HFFc6 (cell line): ENCODE data around the gene RBM8A. TPM values are rescaled to one million over a fixed set of nuclear protein-coding genes. Genes with fewer than 3 reads are reported as not detected.
A peak's percentile ranks its signal among the peaks of the same experiment; 100 is the strongest.

ENCODE experiments used
- DNase-seq: peaks from one replicate; pipeline ENCODE4 v3.0.0-alpha.2; 2018
- H3K27ac Mint-ChIP-seq: 2 replicates; pipeline ENCODE4 v1.8.0; 2020; ENCODE audit warnings: mild to moderate bottlenecking, mixed read lengths
- H3K27me3 Mint-ChIP-seq: 2 replicates; pipeline ENCODE4 v1.8.0; 2021; ENCODE audit warnings: mild to moderate bottlenecking, moderate library complexity, mixed read lengths; ENCODE audit not compliant: insufficient read depth
- H3K36me3 Mint-ChIP-seq: 2 replicates; pipeline ENCODE4 v1.8.0; 2021; ENCODE audit warnings: low read depth, mixed read lengths
- H3K4me1 Mint-ChIP-seq: 2 replicates; pipeline ENCODE4 v1.8.0; 2020; ENCODE audit warnings: low read depth, mixed read lengths
- H3K4me3 Mint-ChIP-seq: 2 replicates; pipeline ENCODE4 v1.8.0; 2020; ENCODE audit warnings: mild to moderate bottlenecking, moderate library complexity, mixed read lengths
- H3K9me3 Mint-ChIP-seq: 2 replicates; pipeline ENCODE4 v1.8.0; 2020; ENCODE audit warnings: mild to moderate bottlenecking, mixed read lengths
- total RNA-seq, 6 experiments: library from RNA; stranded (reverse); fragmentation: NEBNext Ultra II Directional; extraction: Animal tissue kit (Norgen Biotek cat#: 25700); gene quantifications; 2 replicates in 1 of 6; 3 replicates in 5 of 6; pipeline ENCODE4 v1.2.3, GENCODE V29; 2021
- TF ChIP-seq, protein P1 (sequence below): fragments of 200-600 bp; sonication (generic); IDR thresholded peaks from 2 replicates; pipeline ENCODE4 v1.5.0; 2021; ENCODE audit warnings: antibody characterized with exemption, mild to moderate bottlenecking

Gene RBM8A
- total RNA-seq, 6 experiments from 2014 or later, result 135 to 166 (median 157) TPM

GRCh38 chr1:145967288-145967687 is 40.0 kb upstream of the RBM8A start:
- TF ChIP-seq, protein P1, sequence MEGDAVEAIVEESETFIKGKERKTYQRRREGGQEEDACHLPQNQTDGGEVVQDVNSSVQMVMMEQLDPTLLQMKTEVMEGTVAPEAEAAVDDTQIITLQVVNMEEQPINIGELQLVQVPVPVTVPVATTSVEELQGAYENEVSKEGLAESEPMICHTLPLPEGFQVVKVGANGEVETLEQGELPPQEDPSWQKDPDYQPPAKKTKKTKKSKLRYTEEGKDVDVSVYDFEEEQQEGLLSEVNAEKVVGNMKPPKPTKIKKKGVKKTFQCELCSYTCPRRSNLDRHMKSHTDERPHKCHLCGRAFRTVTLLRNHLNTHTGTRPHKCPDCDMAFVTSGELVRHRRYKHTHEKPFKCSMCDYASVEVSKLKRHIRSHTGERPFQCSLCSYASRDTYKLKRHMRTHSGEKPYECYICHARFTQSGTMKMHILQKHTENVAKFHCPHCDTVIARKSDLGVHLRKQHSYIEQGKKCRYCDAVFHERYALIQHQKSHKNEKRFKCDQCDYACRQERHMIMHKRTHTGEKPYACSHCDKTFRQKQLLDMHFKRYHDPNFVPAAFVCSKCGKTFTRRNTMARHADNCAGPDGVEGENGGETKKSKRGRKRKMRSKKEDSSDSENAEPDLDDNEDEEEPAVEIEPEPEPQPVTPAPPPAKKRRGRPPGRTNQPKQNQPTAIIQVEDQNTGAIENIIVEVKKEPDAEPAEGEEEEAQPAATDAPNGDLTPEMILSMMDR, result no peak
- no peak for DNase-seq
- Mint-ChIP-seq H3K9me3 (peaks cover 9% of the 10 kb centered on the region; the same call in 1 of the 2 replicates), H3K27me3 (peaks cover 4% of the 10 kb centered on the region), H3K4me3 (no peak overlapping the region), H3K36me3 (peaks cover 8% of the 10 kb centered on the region; the same call in 1 of the 2 replicates), H3K4me1 (peaks cover 45% of the 10 kb centered on the region), H3K27ac (no peak overlapping the region)

DNA sequence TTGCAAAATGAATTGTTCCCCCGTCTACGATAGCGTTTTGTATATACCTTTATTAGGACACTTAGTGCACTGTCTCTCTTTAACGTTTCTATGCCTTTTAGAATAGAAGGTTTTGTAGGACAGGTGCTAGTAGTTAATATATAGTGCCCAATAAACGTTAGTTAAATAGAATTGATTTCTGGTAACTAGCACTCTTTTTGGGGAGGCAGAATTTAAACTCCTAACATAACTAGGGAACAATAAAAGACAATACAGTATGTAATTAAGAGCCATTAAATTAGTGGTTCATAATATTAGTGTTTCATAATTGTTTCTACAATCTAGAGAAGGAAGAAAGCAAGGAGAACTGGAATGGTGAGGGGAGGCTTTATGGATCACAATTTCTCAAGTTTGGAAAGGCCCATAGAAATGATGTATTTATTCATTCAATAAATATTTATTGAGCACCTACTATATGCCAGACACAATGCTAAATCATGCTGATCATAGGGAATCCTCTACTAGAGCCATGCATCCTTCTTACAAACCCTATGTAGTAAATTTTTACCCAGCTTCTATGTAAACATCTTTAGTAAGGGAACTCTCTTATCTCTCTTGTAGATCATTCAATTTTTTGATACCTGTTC is 37.9 kb upstream of the RBM8A start:
- H3K9me3 Mint-ChIP-seq, result peaks cover 9% of the 10 kb centered on the region; the same call in 1 of the 2 replicates
- H3K36me3 Mint-ChIP-seq, result peaks cover 8% of the 10 kb centered on the region; the same call in 1 of the 2 replicates
- H3K27me3 Mint-ChIP-seq, result peaks cover 4% of the 10 kb centered on the region
- DNase-seq, result no peak
- H3K27ac Mint-ChIP-seq, result peak overlapping the region; percentile 83; the same call in 1 of the 2 replicates
- H3K4me1 Mint-ChIP-seq, result peaks cover 55% of the 10 kb centered on the region
- H3K4me3 Mint-ChIP-seq, result peak overlapping the region; percentile 92
- TF ChIP-seq, protein P1, result no peak

GRCh38 chr1:145964328-145965118 is 37.2 kb upstream of the RBM8A start, which contains the start of the genes ANKRD34A and POLR3GL:
Gene ANKRD34A (minus strand): TSS chr1:145964575. CDS start chr1:145961759, 2,816 bp downstream.
Gene POLR3GL (plus strand): TSS chr1:145964690. CDS start chr1:145974866, 10,176 bp downstream.
- peaks cover 62% of the 10 kb centered on the region for H3K4me1 Mint-ChIP-seq

GRCh38 chr1:145963265-145964019 is 36.2 kb upstream of the RBM8A start:
- peaks cover 67% of the 10 kb centered on the region for H3K4me1 Mint-ChIP-seq
- H3K36me3 Mint-ChIP-seq, result peaks cover 8% of the 10 kb centered on the region; the same call in 1 of the 2 replicates
- TF ChIP-seq, protein P1, result no peak
- peak; percentile 81 for DNase-seq
- peak overlapping the region; percentile 83 for H3K27ac Mint-ChIP-seq
- peak overlapping the region; percentile 92 for H3K4me3 Mint-ChIP-seq
- peaks cover 4% of the 10 kb centered on the region for H3K27me3 Mint-ChIP-seq
- peaks cover 9% of the 10 kb centered on the region; the same call in 1 of the 2 replicates for H3K9me3 Mint-ChIP-seq

More at GRCh38 chr1:145964328-145965118, 37.2 kb upstream of the RBM8A start, which contains the start of the genes ANKRD34A and POLR3GL:
- Mint-ChIP-seq H3K27ac (peak within 1 kb of the TSS; percentile 83), H3K27me3 (peaks cover 4% of the 10 kb centered on the region), H3K4me3 (peak within 1 kb of the TSS; percentile 92), H3K9me3 (peaks cover 9% of the 10 kb centered on the region; the same call in 1 of the 2 replicates), H3K36me3 (peaks cover 8% of the 10 kb centered on the region; the same call in 1 of the 2 replicates)
- peak; percentile 91 for DNase-seq
- TF ChIP-seq, protein P1, result 0 out of 2 replicates have a peak, but pooled peaks have one; percentile 11
